HepG2 (cell line): ENCODE results near the gene ZNF735.

Source experiments
- CEBPB ChIP-seq: IDR thresholded peaks from 2 replicates; pipeline ENCODE4 v1.6.1; 2011; ENCODE audit warnings: low read depth, low read length, improper control_type of control experiment, borderline replicate concordance
- TCF7 ChIP-seq: sonication (generic); IDR thresholded peaks from 2 replicates; pipeline ENCODE4 v1.6.1; 2016; ENCODE audit warnings: antibody characterized with exemption, low read depth
- ZNF12 ChIP-seq: sonication (generic); formaldehyde crosslinking; IDR thresholded peaks from 2 replicates; pipeline ENCODE4 v1.5.0; 2020; ENCODE audit warnings: missing genetic modification reagents
- ZNF362 ChIP-seq: sonication (generic); formaldehyde crosslinking; IDR thresholded peaks from 2 replicates; pipeline ENCODE4 v1.4.0; 2020; ENCODE audit warnings: missing genetic modification reagents, mild to moderate bottlenecking, borderline replicate concordance

DNA sequence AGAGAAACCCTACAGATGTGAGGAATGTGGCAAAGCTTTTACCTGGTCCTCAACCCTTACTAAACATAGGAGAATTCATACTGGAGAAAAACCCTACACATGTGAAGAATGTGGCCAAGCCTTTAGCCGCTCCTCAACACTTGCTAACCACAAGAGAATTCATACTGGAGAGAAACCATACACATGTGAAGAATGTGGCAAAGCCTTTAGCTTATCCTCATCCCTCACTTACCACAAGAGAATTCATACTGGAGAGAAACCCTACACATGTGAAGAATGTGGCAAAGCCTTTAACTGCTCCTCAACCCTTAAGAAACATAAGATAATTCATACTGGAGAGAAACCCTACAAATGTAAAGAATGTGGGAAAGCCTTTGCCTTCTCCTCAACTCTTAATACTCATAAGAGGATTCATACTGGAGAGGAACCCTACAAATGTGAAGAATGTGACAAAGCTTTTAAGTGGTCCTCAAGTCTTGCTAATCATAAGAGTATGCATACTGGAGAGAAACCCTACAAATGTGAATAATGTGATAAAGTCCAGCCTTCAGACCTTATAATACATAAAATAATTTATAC lies 59.4 kb downstream of the ZNF735 start:
- TF ChIP-seq ZNF12 (no peak), TCF7 (no peak), ZNF362 (CRISPR knock-in tag) (no peak), CEBPB (no peak)
